ENCODE results near the gene ZSCAN5A. TPM values are rescaled to one million over a fixed set of nuclear protein-coding genes. Genes with fewer than 3 reads are reported as not detected.

Gene ZSCAN5A
- total and polyA plus RNA-seq, 7 donors, result 4.3 to 7.2 (median 5.4) TPM

DNA sequence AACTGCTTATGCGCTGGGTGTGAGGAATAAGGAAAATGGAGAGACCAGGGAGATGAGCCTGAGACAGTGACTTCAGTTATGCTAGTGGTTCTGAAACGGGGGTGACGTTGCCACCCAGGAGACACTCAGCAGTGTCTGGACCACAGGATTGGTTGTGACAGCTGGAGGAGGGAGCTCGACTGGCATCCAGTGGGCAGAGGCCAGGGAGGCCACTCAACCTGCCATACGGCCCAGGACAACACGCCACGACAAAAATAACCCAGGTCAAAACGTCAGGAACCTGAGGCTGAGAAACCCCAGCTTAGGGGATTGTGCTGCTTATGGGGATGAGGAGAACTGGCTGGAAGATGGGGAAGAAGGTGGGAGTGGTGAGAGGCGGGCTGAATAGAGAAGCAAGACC, 10.4 kb downstream of the ZSCAN5A start:
- Histone ChIP-seq H3K27me3 (no peaks in the 10 kb centered on the region), H3K4me1 (no peaks in the 10 kb centered on the region), H3K9me3 (no peaks in the 10 kb centered on the region), H3K4me3 (no peak overlapping the region), H3K27ac (no peak overlapping the region), H3K36me3 (peaks cover 0 to 28% (median 0%) of the 10 kb centered on the region in 4 donors)
- intact Hi-C loops (cut with DNase I), result no loop called here
- 91 to 92% methylated on average over 9 of the region's 9 CpGs for WGBS, 2 donors
- TF ChIP-seq POLR2A (IDR thresholded peaks at IDR 0.05), result no peak
- TF ChIP-seq EP300 (IDR thresholded peaks at IDR 0.05), result no peak
- TF ChIP-seq, protein P1, sequence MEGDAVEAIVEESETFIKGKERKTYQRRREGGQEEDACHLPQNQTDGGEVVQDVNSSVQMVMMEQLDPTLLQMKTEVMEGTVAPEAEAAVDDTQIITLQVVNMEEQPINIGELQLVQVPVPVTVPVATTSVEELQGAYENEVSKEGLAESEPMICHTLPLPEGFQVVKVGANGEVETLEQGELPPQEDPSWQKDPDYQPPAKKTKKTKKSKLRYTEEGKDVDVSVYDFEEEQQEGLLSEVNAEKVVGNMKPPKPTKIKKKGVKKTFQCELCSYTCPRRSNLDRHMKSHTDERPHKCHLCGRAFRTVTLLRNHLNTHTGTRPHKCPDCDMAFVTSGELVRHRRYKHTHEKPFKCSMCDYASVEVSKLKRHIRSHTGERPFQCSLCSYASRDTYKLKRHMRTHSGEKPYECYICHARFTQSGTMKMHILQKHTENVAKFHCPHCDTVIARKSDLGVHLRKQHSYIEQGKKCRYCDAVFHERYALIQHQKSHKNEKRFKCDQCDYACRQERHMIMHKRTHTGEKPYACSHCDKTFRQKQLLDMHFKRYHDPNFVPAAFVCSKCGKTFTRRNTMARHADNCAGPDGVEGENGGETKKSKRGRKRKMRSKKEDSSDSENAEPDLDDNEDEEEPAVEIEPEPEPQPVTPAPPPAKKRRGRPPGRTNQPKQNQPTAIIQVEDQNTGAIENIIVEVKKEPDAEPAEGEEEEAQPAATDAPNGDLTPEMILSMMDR (IDR thresholded peaks at IDR 0.05), result no peak
- TF ChIP-seq POLR2AphosphoS5 (IDR thresholded peaks at IDR 0.05), result no peak
- DNase-seq, result no peak

DNA sequence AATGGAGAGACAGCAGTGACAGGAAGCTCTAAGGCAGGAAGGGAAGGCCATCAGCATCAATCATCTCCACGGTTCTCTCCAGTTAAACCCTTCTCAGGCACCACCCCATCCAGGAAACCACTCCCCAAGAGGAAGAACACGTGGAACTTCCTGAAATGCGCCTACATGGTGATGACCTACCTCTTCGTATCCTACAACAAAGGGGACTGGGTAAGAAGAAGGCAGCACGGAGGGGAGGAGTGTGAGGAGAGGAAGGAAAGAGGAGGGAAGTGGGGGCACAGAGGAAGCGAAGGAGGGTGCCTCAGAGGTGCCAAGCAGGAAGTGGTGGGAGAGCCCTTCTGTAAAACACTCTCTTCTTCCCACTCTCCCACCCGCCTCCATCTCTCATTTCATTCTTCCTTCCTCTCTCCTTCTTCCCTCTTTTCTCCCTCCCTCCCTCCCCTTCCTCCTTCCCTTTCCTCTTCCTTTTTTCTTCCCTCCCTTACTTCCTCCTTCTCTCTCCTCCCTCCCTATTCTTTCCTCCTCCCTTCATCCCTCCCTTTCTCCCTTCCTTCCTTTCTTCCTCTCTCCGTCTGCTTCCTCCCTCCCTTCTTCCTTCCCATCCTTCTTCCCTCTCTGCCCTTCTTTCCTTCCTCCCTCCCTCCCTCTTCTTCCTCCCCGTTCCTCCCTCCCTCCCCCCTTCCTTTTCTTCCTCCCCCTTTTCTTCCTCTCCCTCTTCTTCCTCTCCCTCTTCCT, 12.6 kb downstream of the ZSCAN5A start:
- DNase-seq, result no peak
- H3K4me1 ChIP-seq, result no peaks in the 10 kb centered on the region
- H3K9me3 ChIP-seq, result no peaks in the 10 kb centered on the region
- H3K4me3 ChIP-seq, result no peak overlapping the region
- TF ChIP-seq, protein P1 (IDR thresholded peaks at IDR 0.05), result no peak
- TF ChIP-seq POLR2A (IDR thresholded peaks at IDR 0.05), result no peak
- no peak for TF ChIP-seq EP300 (IDR thresholded peaks at IDR 0.05)
- TF ChIP-seq POLR2AphosphoS5 (IDR thresholded peaks at IDR 0.05), result no peak
- intact Hi-C loops (cut with DNase I), result no loop called here
- no peaks in the 10 kb centered on the region for H3K27me3 ChIP-seq
- 60 to 76% methylated on average over 9 of the region's 9 CpGs for WGBS, 2 donors
- no peak overlapping the region for H3K27ac ChIP-seq
- peaks cover 0 to 28% (median 0%) of the 10 kb centered on the region in 4 donors for H3K36me3 ChIP-seq

DNA sequence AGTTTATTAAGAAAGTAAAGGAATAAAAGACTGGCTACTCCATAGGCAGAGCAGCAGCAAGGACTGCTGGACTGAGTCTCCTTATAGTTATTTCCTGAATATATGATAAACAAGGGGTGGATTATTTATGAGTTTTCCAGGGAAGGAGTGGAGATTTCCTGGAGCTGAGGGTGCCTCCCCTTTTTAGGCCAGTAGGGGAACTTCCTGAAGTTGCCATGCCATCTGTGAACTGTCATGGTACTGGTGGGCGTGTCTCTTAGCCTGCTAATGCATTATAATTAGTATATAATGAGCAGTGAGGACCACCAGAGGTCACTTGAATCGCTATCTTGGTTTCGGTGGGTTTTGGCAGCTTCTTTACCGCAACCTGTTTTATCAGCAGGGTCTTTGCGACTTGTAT, 13.5 kb downstream of the ZSCAN5A start:
- no peak overlapping the region for H3K27ac ChIP-seq
- H3K36me3 ChIP-seq, result peaks cover 0 to 32% (median 0%) of the 10 kb centered on the region in 4 donors
- WGBS, 2 donors, result 84 to 93% methylated on average over 5 of the region's 5 CpGs
- H3K4me3 ChIP-seq, result no peak overlapping the region
- H3K4me1 ChIP-seq, result no peaks in the 10 kb centered on the region
- no peak for TF ChIP-seq EP300 (IDR thresholded peaks at IDR 0.05)
- TF ChIP-seq POLR2AphosphoS5 (IDR thresholded peaks at IDR 0.05), result no peak
- no peak for TF ChIP-seq POLR2A (IDR thresholded peaks at IDR 0.05)
- TF ChIP-seq, protein P1 (IDR thresholded peaks at IDR 0.05), result no peak
- H3K9me3 ChIP-seq, result no peaks in the 10 kb centered on the region
- intact Hi-C loops (cut with DNase I), result no loop called here
- no peak for DNase-seq
- no peaks in the 10 kb centered on the region for H3K27me3 ChIP-seq

DNA sequence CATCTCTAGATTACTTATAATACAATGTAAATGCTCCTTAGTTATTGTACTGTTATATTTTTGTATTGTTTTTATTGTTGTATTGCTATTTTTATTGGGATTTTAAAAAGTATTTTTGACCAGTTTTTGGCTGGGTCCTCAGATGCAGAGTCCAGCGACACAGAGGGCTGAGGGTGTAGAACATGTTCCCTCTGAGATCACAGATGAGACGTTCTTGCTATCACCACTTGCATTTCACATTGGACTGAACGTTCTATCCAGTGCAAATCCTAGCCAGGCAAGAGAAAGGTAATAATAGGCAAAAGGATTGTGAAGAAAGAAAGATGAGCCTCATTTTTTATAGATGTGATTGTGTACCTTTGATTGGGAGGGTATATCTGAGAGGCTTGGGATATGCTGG, 15.0 kb downstream of the ZSCAN5A start:
- 87 to 94% methylated on average over 3 of the region's 3 CpGs for WGBS, 2 donors
- no peak for DNase-seq
- no peaks in the 10 kb centered on the region for H3K27me3 ChIP-seq
- H3K36me3 ChIP-seq, result peaks cover 0 to 27% (median 2%) of the 10 kb centered on the region in 4 donors
- TF ChIP-seq POLR2A (IDR thresholded peaks at IDR 0.05), result no peak
- TF ChIP-seq, protein P1 (IDR thresholded peaks at IDR 0.05), result no peak
- TF ChIP-seq EP300 (IDR thresholded peaks at IDR 0.05), result no peak
- TF ChIP-seq POLR2AphosphoS5 (IDR thresholded peaks at IDR 0.05), result no peak
- no peak overlapping the region for H3K27ac ChIP-seq
- no peaks in the 10 kb centered on the region for H3K4me1 ChIP-seq
- intact Hi-C loops (cut with DNase I), result no loop called here
- no peak overlapping the region for H3K4me3 ChIP-seq
- no peaks in the 10 kb centered on the region for H3K9me3 ChIP-seq
